Bone marrow (tissue), 2 donors: ENCODE data around the gene MICALL1.
"Not testable (repeated sequence)": the region's sequence is repeated elsewhere in the genome, so short reads cannot be mapped to it uniquely, and the experiment has no call there.

ENCODE experiments used
- DNase-seq, 2 donors: peaks; one replicate each; lab custom pipeline; 2025; lab: John Stamatoyannopoulos, UW

The MICALL1 gene

GRCh38 chr22:37926771-37927636 lies 20.9 kb downstream of the MICALL1 start:
- no peak for DNase-seq

DNA sequence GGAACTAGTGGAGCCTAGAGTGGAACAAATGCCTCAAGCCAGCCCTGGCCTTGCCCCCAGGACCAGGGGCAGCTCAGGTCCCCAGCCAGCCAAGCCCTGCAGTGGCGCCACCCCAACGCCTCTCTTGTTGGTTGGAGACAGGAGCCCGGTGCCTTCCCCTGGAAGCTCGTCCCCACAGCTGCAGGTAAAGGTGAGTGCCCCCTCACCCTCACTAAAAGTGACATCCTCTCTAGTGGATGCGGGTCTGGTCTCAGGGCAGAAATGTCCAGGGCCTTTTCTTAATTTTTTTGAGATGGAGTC lies 21.5 kb downstream of the MICALL1 start:
- DNase-seq, result no peak

DNA sequence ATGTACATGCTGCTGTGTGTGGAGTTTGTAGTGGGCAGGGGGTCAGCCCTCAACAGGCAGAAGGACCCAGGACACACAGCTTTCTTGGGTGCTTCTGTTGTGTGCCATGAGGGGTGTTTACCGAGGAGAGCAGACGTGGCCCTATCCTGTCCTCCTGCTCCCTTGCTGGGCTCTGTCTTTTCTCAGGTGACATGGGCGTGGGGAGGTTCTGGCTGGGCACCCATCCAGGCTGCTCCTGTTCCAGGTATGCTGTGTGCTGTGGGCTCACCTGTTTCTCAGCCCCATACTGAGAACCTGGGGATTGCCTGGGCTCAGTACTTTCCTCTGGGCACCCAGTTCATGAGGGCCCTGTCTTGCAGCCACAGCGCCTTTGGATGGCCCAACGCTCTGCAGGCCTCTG lies 23.3 kb downstream of the MICALL1 start:
- no peak for DNase-seq

GRCh38 chr22:37930270-37930951 lies 24.3 kb downstream of the MICALL1 start:
- no peak for DNase-seq

- DNase-seq, result no peak
Observed at GRCh38 chr22:37930952-37931440, 24.9 kb downstream of the MICALL1 start.

DNA sequence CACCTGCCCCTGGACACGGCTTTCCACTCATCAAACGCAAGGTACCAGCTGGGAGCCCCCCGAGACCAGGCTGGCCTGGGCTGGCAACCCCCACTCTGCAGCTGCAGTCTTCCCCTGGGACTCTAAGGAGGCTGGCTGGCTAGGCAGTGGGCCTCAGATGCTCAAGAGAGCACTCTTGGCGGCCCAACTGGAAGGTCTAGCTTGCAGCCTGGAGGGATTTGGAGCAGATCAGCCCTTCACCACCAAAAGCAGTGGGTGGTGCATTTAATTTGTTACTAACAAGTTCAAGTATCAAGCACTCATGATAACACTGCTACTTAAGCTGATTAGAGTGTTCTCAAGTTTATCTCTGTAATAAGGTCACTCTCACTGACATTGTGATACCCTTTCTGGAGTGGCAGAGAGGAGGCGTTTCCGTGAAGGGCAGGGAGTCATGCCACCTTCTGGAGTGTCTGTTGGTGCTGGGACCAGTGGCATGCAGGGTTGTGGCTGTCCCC lies 25.8 kb downstream of the MICALL1 start:
- DNase-seq, result no peak

DNA sequence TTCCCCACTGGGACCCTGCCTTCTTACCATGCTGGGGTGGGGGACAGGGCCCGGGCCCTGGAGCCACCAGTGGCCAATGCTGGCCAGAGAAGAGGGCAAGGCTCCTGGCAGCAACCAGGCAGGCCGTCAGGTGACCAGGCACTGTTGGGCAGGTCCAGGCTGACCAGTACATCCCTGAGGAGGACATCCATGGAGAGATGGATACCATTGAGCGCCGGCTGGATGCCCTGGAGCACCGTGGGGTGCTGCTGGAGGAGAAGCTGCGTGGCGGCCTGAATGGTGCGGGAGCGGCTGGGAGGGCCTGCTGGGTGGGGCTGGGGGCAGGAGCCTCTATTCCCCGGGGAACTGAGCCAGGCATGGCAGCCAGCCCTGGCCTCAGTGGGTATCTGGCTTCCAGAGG lies 26.3 kb downstream of the MICALL1 start:
- DNase-seq, result no peak

- DNase-seq, result no peak
Observed at GRCh38 chr22:37932821-37933578, 26.9 kb downstream of the MICALL1 start.

- DNase-seq, result peak; percentile 71
Observed at GRCh38 chr22:37933711-37934376, 27.7 kb downstream of the MICALL1 start.

DNA sequence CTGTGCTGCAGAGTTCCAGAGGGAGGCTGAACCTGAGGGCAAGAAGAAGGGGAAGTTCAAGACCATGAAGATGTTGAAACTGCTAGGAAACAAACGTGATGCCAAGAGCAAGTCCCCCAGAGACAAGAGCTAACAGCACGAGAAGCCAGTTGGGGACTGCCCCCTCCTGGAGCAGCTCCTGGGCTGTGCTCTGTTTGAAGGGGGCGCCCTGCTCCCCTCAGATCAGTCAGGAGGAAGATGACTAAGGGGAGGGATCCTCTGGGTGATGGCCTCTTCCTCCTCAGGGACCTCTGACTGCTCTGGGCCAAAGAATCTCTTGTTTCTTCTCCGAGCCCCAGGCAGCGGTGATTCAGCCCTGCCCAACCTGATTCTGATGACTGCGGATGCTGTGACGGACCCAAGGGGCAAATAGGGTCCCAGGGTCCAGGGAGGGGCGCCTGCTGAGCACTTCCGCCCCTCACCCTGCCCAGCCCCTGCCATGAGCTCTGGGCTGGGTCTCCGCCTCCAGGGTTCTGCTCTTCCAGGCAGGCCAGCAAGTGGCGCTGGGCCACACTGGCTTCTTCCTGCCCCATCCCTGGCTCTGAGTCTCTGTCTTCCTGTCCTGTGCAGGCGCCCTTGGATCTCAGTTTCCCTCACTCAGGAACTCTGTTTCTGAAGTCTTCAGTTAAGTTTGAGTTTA lies 34.7 kb downstream of the MICALL1 start:
- peak in 1 of 2 donors; percentile 80 for DNase-seq

DNA sequence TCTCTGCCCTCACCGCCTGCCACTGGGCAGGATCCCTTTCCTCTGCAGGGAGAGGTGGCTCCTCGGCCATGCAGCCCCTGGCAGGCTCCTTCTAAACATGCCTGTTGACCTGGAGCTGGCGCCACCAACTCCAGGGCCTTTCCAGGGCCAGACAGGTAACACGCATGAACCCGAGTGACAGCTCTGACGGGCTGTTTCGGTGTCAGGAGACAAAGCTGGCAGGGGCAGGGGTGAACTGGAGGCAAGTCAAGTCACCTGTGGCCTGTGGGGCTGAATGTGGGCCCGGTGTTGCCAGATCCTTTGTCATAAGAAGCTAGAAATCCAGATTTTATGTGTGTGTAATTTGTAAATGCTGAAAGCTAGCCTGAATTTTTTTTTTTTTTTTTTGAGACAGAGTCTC lies 36.0 kb downstream of the MICALL1 start:
- DNase-seq, result no peak

GRCh38 chr22:37943136-37943824 lies 37.2 kb downstream of the MICALL1 start:
- no peak for DNase-seq

DNA sequence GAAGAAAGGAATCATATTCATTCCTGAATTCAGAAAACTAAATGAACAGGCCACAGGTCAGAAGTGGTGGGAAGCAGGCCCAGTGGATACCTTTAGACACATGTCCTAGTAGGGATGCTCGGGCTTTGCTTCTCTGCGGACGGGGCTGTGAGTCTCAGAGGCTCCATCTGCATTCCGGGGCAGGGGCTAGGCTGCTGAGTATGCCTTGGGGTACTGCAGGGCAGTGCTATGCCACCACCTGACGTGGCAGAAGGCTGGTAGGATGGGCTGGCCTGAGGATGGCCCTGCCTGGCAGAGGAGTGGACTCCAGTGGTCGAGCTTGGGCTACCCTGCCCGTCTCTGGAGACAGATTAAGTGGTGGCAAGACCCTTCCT lies 37.7 kb downstream of the MICALL1 start:
- no peak for DNase-seq

- DNase-seq, result not testable (repeated sequence)
Observed at GRCh38 chr22:37944423-37944822, 38.3 kb downstream of the MICALL1 start.

DNA sequence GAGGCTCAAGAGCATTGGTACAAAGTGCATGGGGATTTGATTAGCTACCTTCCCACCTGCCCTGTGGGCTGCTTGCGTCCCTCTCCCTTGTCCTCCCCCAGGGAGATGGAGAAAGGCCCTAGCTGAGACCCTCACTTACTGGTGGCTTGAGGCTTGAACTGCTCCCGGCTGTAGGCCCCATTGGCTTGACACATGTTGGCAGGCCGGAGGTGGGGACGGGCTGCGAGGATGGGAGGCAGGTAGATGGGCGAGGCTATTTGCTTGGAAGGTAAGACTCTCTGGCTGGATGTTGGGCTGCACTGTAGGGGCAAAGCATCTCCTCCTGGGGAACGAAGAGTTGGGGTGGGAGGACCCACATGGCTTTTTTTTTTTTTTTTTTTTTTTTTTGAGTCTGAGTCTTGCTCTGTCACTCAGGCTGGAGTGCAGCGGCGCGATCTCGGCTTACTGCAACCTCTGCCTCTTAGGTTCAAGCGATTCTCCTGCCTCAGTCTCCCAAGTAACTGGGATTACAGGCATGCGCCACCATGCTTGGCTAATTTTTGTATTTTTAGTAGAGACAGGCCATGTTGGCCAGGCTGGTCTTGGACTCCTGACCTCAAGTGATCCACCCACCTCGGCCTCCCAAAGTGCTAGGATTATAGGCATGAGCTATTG lies 41.2 kb downstream of the MICALL1 start:
- not testable (repeated sequence) for DNase-seq

- DNase-seq, result no peak
Observed at GRCh38 chr22:37951305-37951704, 45.2 kb downstream of the MICALL1 start.

DNA sequence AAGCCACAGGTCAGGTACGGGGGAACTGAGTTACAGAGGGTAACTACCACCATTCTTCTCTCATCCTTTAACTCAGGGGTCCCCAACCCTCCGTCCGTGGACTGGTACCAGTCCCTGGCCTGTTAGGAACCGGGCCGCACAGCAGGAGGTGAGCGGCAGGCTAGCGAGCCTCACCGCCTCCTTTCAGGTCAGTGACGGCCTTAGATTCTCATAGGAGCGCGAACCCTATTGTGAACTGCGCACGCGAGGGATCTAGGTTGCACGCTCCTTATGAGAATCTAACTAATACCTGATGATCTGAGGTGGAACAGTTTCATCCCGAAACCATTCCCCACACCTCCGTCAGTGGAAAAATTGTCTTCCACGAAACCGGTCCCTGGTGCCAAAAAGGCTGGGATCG lies 46.5 kb downstream of the MICALL1 start:
- not testable (repeated sequence) for DNase-seq

- DNase-seq, result no peak
Observed at GRCh38 chr22:37953062-37953436, 47.0 kb downstream of the MICALL1 start.

DNA sequence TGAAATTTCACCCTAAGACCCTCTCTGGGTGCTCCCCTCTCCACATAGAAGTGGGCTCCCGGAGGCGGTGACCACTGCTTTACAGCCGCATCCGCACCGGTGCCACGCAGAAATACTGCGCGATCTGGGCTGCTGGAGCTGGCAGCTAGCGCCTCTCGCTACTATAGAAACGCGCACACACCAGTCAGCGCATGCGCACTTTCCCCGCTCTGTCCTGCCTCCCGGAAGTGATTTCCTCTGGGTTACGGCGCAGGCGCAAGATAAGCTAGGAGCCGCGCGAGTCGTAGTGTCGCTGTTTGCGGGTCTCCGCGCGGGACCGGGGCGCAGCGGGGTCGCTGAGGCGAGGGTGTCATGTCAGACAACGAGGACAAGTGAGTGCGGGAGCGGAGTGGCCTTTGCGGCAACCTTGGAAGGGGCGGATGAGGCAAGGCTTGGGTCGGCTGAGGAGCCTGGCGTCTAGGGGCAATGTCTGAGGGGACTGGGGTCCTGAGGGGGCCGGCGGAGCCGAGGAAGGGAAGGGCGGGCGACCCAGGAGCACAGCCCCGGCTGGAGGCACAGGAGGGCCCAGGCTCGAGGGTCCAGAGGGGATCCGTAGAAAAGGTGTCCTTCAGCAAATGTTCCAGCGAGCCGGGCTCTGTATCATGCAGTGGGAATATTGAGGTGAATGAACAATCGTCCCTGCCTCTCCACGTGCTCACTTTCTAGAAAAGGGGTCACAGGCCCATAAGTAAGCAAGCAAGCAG lies 47.5 kb downstream of the MICALL1 start, which contains the start of the genes C22orf23 and POLR2F:
Gene C22orf23 (minus strand): TSS at position 165 of the 743 bp plus-strand sequence. CDS start 452 bp downstream, outside the sequence.
Gene POLR2F (plus strand): TSS at position 263 of the 743 bp plus-strand sequence. CDS start 89 bp downstream, at position 352.
- DNase-seq, result peak; percentile 89 to 93
